ENCODE results near the gene PYHIN1. TPM values are rescaled to one million over a fixed set of nuclear protein-coding genes. Genes with fewer than 3 reads are reported as not detected.

PYHIN1 gene
- total RNA-seq, 1 experiment from 2014 or later: not detected

DNA sequence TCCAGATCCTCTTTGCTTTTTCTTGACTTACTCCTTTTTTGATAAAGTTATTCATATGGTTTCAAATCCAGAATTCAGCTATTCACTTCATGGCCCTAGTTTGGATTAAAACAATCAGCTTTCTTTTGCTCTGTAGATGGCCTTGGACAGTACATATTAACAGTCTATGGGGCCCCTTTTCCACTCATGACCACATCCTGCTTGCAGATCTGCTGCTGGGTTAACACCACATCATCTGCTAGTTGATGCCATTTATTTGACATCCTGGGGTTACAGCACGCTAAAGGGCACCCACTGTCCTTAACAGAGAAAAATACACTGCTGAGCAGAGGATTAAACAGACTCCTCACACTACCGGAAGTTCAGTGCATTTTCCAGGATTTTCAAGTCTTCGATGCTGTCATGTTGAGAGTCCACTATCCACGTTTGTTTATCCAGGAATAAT is 77.4 kb downstream of the PYHIN1 start:
- no peak overlapping the region for H3K4me2 ChIP-seq (ENCODE audit: low read length)
- POLR2A ChIA-PET: no interaction called here
- H3K4me3 ChIP-seq (replicated peaks in 1 of 2; ENCODE audit: low read depth in 1 of 2, low read length in 2 of 2): no peak overlapping the region
- no peak overlapping the region for H2AFZ ChIP-seq (ENCODE audit: low read depth, low read length, poor library complexity, severe bottlenecking)
- H3K9me3 ChIP-seq (ENCODE audit: control insufficient read depth in 1 of 2, insufficient read depth in 1 of 2, low read depth in 1 of 2, low read length in 2 of 2): no peaks in the 10 kb centered on the region
- no peaks in the 10 kb centered on the region for H3K36me3 ChIP-seq (ENCODE audit: control insufficient read depth in 1 of 2, insufficient read depth in 2 of 2, low read length in 2 of 2)
- H4K20me1 ChIP-seq (ENCODE audit: insufficient read depth): no peaks in the 10 kb centered on the region
- CTCF ChIA-PET: no interaction called here
- no peaks in the 10 kb centered on the region for H3K4me1 ChIP-seq (ENCODE audit: control insufficient read depth in 1 of 2, insufficient read depth in 2 of 2, low read length in 2 of 2)
- H3K27me3 ChIP-seq (ENCODE audit: insufficient read depth, low read length): peaks cover 7% of the 10 kb centered on the region; the same call in 1 of the 2 replicates
- no TSS peak for BruUV-seq (replicated peaks)
- no peaks in the 10 kb centered on the region for H3K9me2 ChIP-seq (ENCODE audit: insufficient read depth)
- RAD21 ChIA-PET (ENCODE audit: low non-redundant PET in 1 of 2, low total read pairs in 2 of 2, uncharacterized antibody in 2 of 2, unreplicated experiment in 2 of 2): no interaction called here
- intact Hi-C loops (cut with micrococcal nuclease): no loop called here
- no peak overlapping the region for H3K9ac ChIP-seq (ENCODE audit: low read length)
- no peaks in the 10 kb centered on the region for H3K79me2 ChIP-seq (ENCODE audit: insufficient read depth, low read length)
- TF ChIP-seq EGR1 (IDR thresholded peaks at IDR 0.05; ENCODE audit: low read depth): no peak
- TF ChIP-seq FOSL1 (IDR thresholded peaks at IDR 0.05; ENCODE audit: low read depth): no peak
- H3K27ac ChIP-seq (ENCODE audit: low read depth, low read length): no peak overlapping the region
- DNase-seq (ENCODE audit: low read depth, low spot score): no peak
- ATAC-seq: no peak

DNA sequence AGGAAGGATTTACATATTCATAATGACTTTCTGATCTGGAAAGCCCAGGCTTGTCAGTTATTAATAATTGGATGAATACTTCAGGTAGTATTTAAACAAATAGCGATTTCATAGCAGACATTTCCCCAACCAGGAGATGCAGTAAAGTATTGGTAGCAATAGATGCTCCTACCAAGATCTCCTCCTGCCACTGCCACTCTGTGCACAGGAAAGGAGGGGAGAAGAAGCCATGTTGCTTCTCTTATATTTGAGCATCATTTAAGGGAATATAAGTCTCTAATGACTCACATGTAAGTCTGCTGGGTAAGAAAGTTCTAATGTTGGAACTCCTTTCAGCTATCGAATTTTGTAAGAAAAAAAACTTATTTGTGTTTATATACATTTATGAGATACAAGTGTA is 77.9 kb downstream of the PYHIN1 start:
- no peak for ATAC-seq

More for the DNA sequence above, 77.9 kb downstream of the PYHIN1 start:
- RAD21 ChIA-PET (ENCODE audit: low non-redundant PET in 1 of 2, low total read pairs in 2 of 2, uncharacterized antibody in 2 of 2, unreplicated experiment in 2 of 2): no interaction called here
- Histone ChIP-seq H3K27ac (ENCODE audit: low read depth, low read length) (no peak overlapping the region), H2AFZ (ENCODE audit: low read depth, low read length, poor library complexity, severe bottlenecking) (no peak overlapping the region), H3K9me2 (ENCODE audit: insufficient read depth) (no peaks in the 10 kb centered on the region), H3K9ac (ENCODE audit: low read length) (no peak overlapping the region), H3K9me3 (ENCODE audit: control insufficient read depth in 1 of 2, insufficient read depth in 1 of 2, low read depth in 1 of 2, low read length in 2 of 2) (no peaks in the 10 kb centered on the region), H3K4me2 (ENCODE audit: low read length) (no peak overlapping the region), H3K27me3 (ENCODE audit: insufficient read depth, low read length) (peaks cover 7% of the 10 kb centered on the region; the same call in 1 of the 2 replicates), H3K36me3 (ENCODE audit: control insufficient read depth in 1 of 2, insufficient read depth in 2 of 2, low read length in 2 of 2) (no peaks in the 10 kb centered on the region), H4K20me1 (ENCODE audit: insufficient read depth) (no peaks in the 10 kb centered on the region), H3K4me3 (replicated peaks in 1 of 2; ENCODE audit: low read depth in 1 of 2, low read length in 2 of 2) (no peak overlapping the region), H3K4me1 (ENCODE audit: control insufficient read depth in 1 of 2, insufficient read depth in 2 of 2, low read length in 2 of 2) (no peaks in the 10 kb centered on the region), H3K79me2 (ENCODE audit: insufficient read depth, low read length) (no peaks in the 10 kb centered on the region)
- intact Hi-C loops (cut with micrococcal nuclease): no loop called here
- no TSS peak for BruUV-seq (replicated peaks)
- POLR2A ChIA-PET: no interaction called here
- no peak for TF ChIP-seq CBX3 (IDR thresholded peaks at IDR 0.05; ENCODE audit: low read depth)
- TF ChIP-seq, protein P1, sequence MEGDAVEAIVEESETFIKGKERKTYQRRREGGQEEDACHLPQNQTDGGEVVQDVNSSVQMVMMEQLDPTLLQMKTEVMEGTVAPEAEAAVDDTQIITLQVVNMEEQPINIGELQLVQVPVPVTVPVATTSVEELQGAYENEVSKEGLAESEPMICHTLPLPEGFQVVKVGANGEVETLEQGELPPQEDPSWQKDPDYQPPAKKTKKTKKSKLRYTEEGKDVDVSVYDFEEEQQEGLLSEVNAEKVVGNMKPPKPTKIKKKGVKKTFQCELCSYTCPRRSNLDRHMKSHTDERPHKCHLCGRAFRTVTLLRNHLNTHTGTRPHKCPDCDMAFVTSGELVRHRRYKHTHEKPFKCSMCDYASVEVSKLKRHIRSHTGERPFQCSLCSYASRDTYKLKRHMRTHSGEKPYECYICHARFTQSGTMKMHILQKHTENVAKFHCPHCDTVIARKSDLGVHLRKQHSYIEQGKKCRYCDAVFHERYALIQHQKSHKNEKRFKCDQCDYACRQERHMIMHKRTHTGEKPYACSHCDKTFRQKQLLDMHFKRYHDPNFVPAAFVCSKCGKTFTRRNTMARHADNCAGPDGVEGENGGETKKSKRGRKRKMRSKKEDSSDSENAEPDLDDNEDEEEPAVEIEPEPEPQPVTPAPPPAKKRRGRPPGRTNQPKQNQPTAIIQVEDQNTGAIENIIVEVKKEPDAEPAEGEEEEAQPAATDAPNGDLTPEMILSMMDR (IDR thresholded peaks at IDR 0.05 in 2 of 3, conservative IDR thresholded peaks at IDR 0.05 in 1 of 3; ENCODE audit: borderline replicate concordance in 1 of 3, insufficient read depth in 1 of 3, low read depth in 2 of 3, low read length in 2 of 3): no peak
- no peak for TF ChIP-seq FOSL1 (IDR thresholded peaks at IDR 0.05; ENCODE audit: low read depth)
- no peak for TF ChIP-seq EZH2phosphoT487 (IDR thresholded peaks at IDR 0.05; ENCODE audit: borderline replicate concordance)
- TF ChIP-seq YY1 (IDR thresholded peaks at IDR 0.05; ENCODE audit: extremely low read depth, insufficient replicate concordance, low read depth, low read length): no peak
- TF ChIP-seq POLR2A (IDR thresholded peaks at IDR 0.05; ENCODE audit: borderline replicate concordance, extremely low read depth, insufficient read depth, insufficient read length): no peak
- TF ChIP-seq JUND (IDR thresholded peaks at IDR 0.05): no peak
- TF ChIP-seq, protein P2, sequence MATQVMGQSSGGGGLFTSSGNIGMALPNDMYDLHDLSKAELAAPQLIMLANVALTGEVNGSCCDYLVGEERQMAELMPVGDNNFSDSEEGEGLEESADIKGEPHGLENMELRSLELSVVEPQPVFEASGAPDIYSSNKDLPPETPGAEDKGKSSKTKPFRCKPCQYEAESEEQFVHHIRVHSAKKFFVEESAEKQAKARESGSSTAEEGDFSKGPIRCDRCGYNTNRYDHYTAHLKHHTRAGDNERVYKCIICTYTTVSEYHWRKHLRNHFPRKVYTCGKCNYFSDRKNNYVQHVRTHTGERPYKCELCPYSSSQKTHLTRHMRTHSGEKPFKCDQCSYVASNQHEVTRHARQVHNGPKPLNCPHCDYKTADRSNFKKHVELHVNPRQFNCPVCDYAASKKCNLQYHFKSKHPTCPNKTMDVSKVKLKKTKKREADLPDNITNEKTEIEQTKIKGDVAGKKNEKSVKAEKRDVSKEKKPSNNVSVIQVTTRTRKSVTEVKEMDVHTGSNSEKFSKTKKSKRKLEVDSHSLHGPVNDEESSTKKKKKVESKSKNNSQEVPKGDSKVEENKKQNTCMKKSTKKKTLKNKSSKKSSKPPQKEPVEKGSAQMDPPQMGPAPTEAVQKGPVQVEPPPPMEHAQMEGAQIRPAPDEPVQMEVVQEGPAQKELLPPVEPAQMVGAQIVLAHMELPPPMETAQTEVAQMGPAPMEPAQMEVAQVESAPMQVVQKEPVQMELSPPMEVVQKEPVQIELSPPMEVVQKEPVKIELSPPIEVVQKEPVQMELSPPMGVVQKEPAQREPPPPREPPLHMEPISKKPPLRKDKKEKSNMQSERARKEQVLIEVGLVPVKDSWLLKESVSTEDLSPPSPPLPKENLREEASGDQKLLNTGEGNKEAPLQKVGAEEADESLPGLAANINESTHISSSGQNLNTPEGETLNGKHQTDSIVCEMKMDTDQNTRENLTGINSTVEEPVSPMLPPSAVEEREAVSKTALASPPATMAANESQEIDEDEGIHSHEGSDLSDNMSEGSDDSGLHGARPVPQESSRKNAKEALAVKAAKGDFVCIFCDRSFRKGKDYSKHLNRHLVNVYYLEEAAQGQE (IDR thresholded peaks at IDR 0.05; ENCODE audit: low read depth): no peak
- no peak for TF ChIP-seq POLR2AphosphoS5 (IDR thresholded peaks at IDR 0.05; ENCODE audit: low read depth, low read length)
- no peak for DNase-seq (ENCODE audit: low read depth, low spot score)
- CTCF ChIA-PET: no interaction called here
